ENCODE measurements around the gene TMEM131L.

DNA sequence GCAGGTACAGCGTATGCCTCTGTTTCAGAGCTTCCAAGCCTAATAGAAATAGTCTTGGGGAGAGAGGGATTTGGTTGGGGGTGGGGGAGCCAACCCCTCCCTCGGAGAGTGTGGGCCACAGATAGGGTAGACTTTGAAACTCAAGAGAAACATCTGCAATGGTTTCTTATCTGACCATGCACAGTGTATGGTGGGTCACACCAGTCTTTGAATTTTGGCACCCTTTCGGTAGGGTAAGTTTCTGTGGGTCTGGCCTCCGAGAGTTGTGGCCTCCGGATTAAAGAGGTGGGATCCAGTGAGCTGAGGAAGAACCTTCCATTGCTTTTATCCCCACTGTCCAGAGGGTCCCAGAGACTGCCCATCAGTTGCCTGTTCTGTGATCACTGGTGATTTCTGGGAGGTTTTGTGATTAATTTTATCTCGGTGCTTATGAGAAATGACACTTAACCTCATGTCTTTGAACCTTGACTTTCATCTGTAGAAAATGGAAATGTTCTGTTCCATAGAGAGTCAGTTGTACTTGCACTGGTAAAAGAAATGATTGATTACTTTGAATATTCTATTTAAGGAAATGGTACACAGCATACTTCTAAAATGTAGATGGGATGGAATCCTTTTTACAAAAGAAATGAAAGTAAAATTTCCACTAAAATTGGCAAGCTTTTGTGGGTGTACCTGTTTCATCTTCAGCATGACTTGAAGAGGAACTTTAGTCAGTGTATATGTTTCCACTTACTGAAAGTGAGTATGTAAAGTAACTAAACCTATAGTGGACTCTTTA is 62.7 kb downstream of the TMEM131L start:
- TF ChIP-seq POLR2A (IDR thresholded peaks at IDR 0.05): no peak
- no peak for TF ChIP-seq CTCF (IDR thresholded peaks at IDR 0.05)
- TF ChIP-seq EP300 (IDR thresholded peaks at IDR 0.05): no peak
